GM18505 (cell line): ENCODE data around the gene TOB2.
"Not testable (repeated sequence)": the region's sequence is repeated elsewhere in the genome, so short reads cannot be mapped to it uniquely, and the experiment has no call there.

ENCODE experiments used
- ATAC-seq: cut with Tn5 transposase; IDR thresholded peaks from one replicate; pipeline ENCODE4 v1.9.1; 2021; ENCODE audit not compliant: unreplicated experiment
- POLR2A ChIP-seq: IDR thresholded peaks from 4 replicates; pipeline ENCODE4 v1.6.1; 2011; ENCODE audit warnings: borderline replicate concordance; ENCODE audit not compliant: insufficient read depth, insufficient read length; ENCODE audit errors: extremely low read depth

The TOB2 gene

GRCh38 chr22:41425660-41426365 lies 20.8 kb downstream of the TOB2 start:
- ATAC-seq, result no peak
- TF ChIP-seq POLR2A, result no peak

- ATAC-seq, result no peak
- TF ChIP-seq POLR2A, result no peak
These were observed 27.9 kb downstream of the TOB2 start for GRCh38 chr22:41418717-41419116.

- no peak for ATAC-seq
- TF ChIP-seq POLR2A, result no peak
These were observed 28.8 kb downstream of the TOB2 start for GRCh38 chr22:41417622-41418390.

- ATAC-seq, result no peak
- no peak for TF ChIP-seq POLR2A
These were observed 31.0 kb downstream of the TOB2 start for GRCh38 chr22:41415554-41415953.

- no peak for TF ChIP-seq POLR2A
- ATAC-seq, result no peak
These were observed 35.4 kb downstream of the TOB2 start for GRCh38 chr22:41411021-41411851.

GRCh38 chr22:41410311-41410751 lies 36.3 kb downstream of the TOB2 start:
- no peak for ATAC-seq
- no peak for TF ChIP-seq POLR2A

GRCh38 chr22:41408665-41409064 lies 37.9 kb downstream of the TOB2 start:
- no peak for ATAC-seq
- TF ChIP-seq POLR2A, result no peak

GRCh38 chr22:41407433-41407832 lies 39.2 kb downstream of the TOB2 start:
- TF ChIP-seq POLR2A, result no peak
- ATAC-seq, result no peak

- no peak for TF ChIP-seq POLR2A
- no peak for ATAC-seq
These were observed 40.2 kb downstream of the TOB2 start for GRCh38 chr22:41406410-41406809.

- TF ChIP-seq POLR2A, result peak; percentile 26
- no peak for ATAC-seq
These were observed 41.0 kb downstream of the TOB2 start for GRCh38 chr22:41405588-41405987.

GRCh38 chr22:41403532-41404318 lies 42.9 kb downstream of the TOB2 start:
- no peak for ATAC-seq
- no peak for TF ChIP-seq POLR2A

GRCh38 chr22:41402851-41403250 lies 43.8 kb downstream of the TOB2 start:
- not testable (repeated sequence) for ATAC-seq

GRCh38 chr22:41401781-41402648 lies 44.6 kb downstream of the TOB2 start:
- no peak for TF ChIP-seq POLR2A
- no peak for ATAC-seq

GRCh38 chr22:41398921-41399320 lies 47.7 kb downstream of the TOB2 start:
- TF ChIP-seq POLR2A, result no peak
- no peak for ATAC-seq
